Measurements from ENCODE around the gene ZNF516. TPM values are rescaled to one million over a fixed set of nuclear protein-coding genes. Genes with fewer than 3 reads are reported as not detected.

The ZNF516 gene
- total RNA-seq, 1 donor from 2014 or later, result 108 TPM

DNA sequence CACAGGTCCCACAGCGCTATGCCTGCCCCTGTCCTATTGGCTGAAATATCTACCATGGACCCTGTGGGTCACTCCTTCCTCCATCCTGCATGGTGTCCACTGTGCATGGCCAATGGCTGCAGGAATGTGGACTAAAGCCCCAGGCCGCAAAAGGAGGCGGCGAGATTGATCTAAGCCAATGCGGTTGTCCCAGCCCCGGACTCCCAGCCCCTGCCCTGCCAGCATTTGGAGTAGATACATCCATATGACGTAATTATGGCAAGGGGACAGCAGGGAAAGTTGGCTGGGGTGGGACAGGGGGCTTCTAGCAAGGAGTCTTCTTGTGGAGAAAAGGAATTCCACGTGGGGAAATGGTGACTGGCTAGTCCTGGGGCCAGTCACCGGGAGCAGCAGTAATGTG is 11.4 kb upstream of the ZNF516 start:
- no peaks in the 10 kb centered on the region for H3K36me3 Mint-ChIP-seq (ENCODE audit: insufficient read depth)
- H3K4me1 Mint-ChIP-seq (ENCODE audit: low read depth), result peaks cover 9% of the 10 kb centered on the region
- DNase-seq (ENCODE audit: low spot score, unreplicated experiment), result no peak
- H3K27me3 Mint-ChIP-seq, result no peaks in the 10 kb centered on the region
- no peak overlapping the region for H3K4me3 Mint-ChIP-seq (ENCODE audit: low read depth)
- TF ChIP-seq, protein P1, sequence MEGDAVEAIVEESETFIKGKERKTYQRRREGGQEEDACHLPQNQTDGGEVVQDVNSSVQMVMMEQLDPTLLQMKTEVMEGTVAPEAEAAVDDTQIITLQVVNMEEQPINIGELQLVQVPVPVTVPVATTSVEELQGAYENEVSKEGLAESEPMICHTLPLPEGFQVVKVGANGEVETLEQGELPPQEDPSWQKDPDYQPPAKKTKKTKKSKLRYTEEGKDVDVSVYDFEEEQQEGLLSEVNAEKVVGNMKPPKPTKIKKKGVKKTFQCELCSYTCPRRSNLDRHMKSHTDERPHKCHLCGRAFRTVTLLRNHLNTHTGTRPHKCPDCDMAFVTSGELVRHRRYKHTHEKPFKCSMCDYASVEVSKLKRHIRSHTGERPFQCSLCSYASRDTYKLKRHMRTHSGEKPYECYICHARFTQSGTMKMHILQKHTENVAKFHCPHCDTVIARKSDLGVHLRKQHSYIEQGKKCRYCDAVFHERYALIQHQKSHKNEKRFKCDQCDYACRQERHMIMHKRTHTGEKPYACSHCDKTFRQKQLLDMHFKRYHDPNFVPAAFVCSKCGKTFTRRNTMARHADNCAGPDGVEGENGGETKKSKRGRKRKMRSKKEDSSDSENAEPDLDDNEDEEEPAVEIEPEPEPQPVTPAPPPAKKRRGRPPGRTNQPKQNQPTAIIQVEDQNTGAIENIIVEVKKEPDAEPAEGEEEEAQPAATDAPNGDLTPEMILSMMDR (IDR thresholded peaks at IDR 0.05; ENCODE audit: unreplicated experiment), result no peak
- H3K27ac Mint-ChIP-seq, result no peak overlapping the region
- no peaks in the 10 kb centered on the region for H3K9me3 Mint-ChIP-seq (ENCODE audit: low read depth)

DNA sequence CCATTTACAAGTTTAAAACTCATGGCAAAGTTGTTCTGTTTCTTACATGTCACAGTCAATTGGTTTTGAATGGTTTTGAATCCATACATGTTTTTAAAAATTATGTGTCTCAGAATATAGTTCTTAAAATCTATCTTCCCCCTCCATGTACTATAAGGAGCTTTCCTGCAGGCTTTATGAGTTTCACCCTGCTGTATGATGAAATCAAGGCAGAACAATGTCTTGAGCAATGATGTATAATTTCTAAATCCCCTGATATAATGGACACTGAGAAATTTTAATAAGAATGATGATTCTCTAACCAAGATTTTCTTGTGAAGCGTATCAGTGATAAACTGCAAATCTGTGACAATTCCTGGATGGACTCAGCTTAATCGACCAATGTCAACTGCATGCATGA is 10.6 kb upstream of the ZNF516 start:
- peaks cover 9% of the 10 kb centered on the region for H3K4me1 Mint-ChIP-seq (ENCODE audit: low read depth)
- H3K27me3 Mint-ChIP-seq, result no peaks in the 10 kb centered on the region
- no peak overlapping the region for H3K4me3 Mint-ChIP-seq (ENCODE audit: low read depth)
- H3K36me3 Mint-ChIP-seq (ENCODE audit: insufficient read depth), result no peaks in the 10 kb centered on the region
- TF ChIP-seq, protein P1 (IDR thresholded peaks at IDR 0.05; ENCODE audit: unreplicated experiment), result no peak
- H3K9me3 Mint-ChIP-seq (ENCODE audit: low read depth), result no peaks in the 10 kb centered on the region
- no peak for DNase-seq (ENCODE audit: low spot score, unreplicated experiment)
- no peak overlapping the region for H3K27ac Mint-ChIP-seq

DNA sequence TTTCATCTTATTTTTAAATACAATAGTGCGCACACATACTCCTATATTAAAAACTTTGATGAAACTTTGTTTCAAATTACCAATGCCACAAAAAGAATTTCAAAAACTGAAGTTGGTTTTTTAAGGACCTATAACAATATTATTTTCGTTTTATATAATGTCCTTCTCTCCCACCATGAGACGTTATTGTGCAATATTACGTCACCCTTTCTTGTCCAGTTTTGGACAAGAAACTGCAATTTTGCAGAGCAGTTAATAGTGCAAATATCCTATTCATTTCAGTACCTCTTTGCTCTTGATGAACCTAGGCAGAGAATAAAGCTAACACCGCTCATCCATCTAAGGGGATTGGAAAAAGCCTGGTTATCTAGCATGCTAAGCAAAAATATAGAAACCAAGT is 9.7 kb upstream of the ZNF516 start:
- Mint-ChIP-seq H3K9me3 (ENCODE audit: low read depth) (no peaks in the 10 kb centered on the region), H3K27me3 (no peaks in the 10 kb centered on the region), H3K4me3 (ENCODE audit: low read depth) (no peak overlapping the region), H3K27ac (no peak overlapping the region), H3K36me3 (ENCODE audit: insufficient read depth) (no peaks in the 10 kb centered on the region), H3K4me1 (ENCODE audit: low read depth) (peaks cover 9% of the 10 kb centered on the region)
- no peak for DNase-seq (ENCODE audit: low spot score, unreplicated experiment)
- TF ChIP-seq, protein P1 (IDR thresholded peaks at IDR 0.05; ENCODE audit: unreplicated experiment), result no peak

DNA sequence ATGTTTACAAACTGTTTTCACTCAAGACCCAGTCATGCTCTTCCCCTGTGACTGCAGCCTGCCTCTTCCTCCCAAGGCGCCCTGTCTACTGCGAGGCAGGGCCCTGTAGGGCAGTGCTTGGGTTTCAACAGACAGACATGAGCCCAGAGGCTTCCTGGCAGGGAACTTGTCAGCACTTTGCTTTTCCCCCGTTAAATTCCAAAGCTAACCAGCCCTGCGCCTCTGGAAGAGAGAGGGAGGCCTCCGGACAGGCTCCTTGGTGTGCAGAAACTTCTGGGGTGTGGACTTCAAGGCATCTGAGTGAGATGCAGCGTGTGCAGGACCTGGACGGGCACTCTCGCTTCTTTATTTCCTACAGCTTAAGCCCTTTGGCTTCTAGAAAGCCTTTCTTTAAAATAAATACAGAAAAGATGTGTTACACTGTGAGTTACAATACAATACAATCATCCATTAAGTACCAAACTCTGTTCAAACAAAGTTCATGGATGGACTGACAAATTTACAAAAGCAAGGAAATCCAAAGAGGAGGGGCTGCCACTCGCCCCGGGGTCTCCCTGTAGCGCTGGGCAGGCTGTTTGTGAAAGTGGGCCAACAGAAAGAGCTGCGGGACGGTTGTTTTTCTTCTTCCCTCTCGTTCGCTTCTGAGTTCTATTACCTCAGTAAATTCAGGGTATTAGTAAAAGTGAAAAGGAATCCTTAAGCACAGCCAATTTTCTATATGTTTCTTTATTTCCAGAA is 8.8 kb upstream of the ZNF516 start:
- TF ChIP-seq, protein P1 (IDR thresholded peaks at IDR 0.05; ENCODE audit: unreplicated experiment), result no peak
- no peak for DNase-seq (ENCODE audit: low spot score, unreplicated experiment)
- H3K36me3 Mint-ChIP-seq (ENCODE audit: insufficient read depth), result no peaks in the 10 kb centered on the region
- H3K4me1 Mint-ChIP-seq (ENCODE audit: low read depth), result peaks cover 14% of the 10 kb centered on the region
- H3K27ac Mint-ChIP-seq, result no peak overlapping the region
- H3K9me3 Mint-ChIP-seq (ENCODE audit: low read depth), result no peaks in the 10 kb centered on the region
- no peaks in the 10 kb centered on the region for H3K27me3 Mint-ChIP-seq
- no peak overlapping the region for H3K4me3 Mint-ChIP-seq (ENCODE audit: low read depth)

DNA sequence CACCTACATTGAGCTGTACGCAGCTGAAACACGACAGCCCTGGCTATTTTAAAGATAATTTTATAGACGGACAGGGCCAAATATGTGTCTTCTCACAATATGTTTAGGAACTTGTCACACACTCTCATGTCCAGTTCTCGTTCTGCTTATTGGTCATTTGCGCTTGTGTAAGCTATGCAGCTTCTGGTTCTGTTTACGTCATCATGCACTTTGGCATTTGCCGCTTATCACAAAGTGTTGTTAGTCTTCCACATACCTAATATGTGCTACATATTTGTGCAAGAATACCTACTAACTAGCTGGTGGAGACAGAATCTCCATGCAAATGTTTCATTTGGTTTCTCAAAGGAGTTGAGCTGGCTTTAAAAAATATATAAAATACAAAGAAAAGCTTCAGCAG is 7.5 kb upstream of the ZNF516 start:
- H3K9me3 Mint-ChIP-seq (ENCODE audit: low read depth), result no peaks in the 10 kb centered on the region
- TF ChIP-seq, protein P1 (IDR thresholded peaks at IDR 0.05; ENCODE audit: unreplicated experiment), result no peak
- H3K36me3 Mint-ChIP-seq (ENCODE audit: insufficient read depth), result no peaks in the 10 kb centered on the region
- peaks cover 14% of the 10 kb centered on the region for H3K4me1 Mint-ChIP-seq (ENCODE audit: low read depth)
- no peak overlapping the region for H3K27ac Mint-ChIP-seq
- no peak for DNase-seq (ENCODE audit: low spot score, unreplicated experiment)
- no peaks in the 10 kb centered on the region for H3K27me3 Mint-ChIP-seq
- no peak overlapping the region for H3K4me3 Mint-ChIP-seq (ENCODE audit: low read depth)
